Measurements from ENCODE around the gene RASA4.
"Not testable (repeated sequence)": the region's sequence is repeated elsewhere in the genome, so short reads cannot be mapped to it uniquely, and the experiment has no call there.

RASA4 gene

DNA sequence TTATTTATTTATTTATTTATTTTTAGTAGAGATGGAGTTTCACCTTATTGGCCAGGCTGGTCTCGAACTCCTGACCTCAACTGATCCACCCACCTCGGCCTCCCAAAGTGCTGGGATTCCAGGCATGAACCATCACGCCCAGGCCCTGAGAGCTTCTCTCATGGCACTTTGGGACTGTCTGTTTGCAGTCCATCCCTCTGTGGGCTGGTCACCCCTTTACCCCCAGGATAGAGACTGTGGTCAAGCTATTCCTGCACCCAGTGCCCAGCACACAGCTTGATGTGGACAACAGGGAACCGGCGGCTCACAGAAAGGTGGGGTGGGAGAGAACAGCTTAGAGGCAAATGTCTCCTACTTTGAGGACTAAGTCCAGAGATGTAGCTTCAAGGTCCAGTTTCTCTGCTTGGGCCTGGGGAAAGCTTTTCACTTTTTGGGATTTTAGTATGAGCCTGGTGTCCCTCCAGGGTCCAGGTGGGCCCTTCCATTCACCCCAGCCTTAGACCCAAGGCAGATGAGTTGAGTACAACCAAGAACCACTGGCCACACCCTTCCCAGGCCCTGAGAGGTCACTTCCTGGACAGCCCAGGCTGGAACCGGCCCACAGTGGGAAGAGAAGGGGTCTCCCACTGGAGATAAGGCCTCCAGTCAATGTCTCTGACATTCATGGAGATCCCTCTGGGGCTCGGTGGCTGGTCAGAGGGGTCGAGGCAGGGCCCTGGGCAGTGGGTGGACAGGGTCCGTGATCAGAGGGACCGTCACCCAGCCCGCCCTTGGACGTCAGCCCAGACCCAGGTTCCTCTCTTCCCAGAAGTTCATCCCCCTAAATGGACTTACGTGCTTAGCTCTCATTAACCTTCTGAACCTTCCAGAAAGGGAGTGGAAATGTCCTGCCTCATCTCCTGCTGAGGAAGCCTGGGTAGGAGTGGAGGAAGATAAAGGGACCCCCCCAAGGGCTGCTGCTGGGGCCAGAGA lies 88.4 kb downstream of the RASA4 start:
- H3K27me3 ChIP-seq (ENCODE audit: control insufficient read depth, insufficient read depth, low read length); H3K9ac ChIP-seq (ENCODE audit: low read length); H3K4me3 ChIP-seq (ENCODE audit: low read length); H3K36me3 ChIP-seq (ENCODE audit: control insufficient read depth, insufficient read depth, low read length); H3K4me1 ChIP-seq (ENCODE audit: control insufficient read depth, insufficient read depth, low read length); H3K9me3 ChIP-seq (ENCODE audit: control insufficient read depth, low read length): not testable (repeated sequence)

DNA sequence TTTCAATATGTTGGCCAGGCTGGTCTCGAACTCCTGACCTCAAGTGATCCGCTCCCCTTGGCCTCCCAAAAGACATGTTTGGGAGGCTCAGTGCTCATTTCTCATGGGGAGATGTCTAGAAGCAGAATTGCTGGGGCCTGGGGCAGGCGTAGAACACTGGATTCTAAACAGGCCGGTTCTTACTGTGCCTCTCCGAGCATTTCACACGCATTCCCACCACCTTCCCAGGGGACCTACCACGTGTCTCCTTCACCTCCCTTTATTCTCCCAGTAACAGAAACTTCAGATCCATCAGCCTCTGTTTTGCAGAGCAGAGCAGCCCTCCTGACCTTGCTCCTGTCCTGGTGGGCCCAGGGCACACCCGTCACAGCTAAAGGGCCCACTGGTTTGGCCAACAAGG lies 89.4 kb downstream of the RASA4 start:
- not testable (repeated sequence) for H3K27me3 ChIP-seq (ENCODE audit: control insufficient read depth, insufficient read depth, low read length); H3K4me1 ChIP-seq (ENCODE audit: control insufficient read depth, insufficient read depth, low read length); H3K36me3 ChIP-seq (ENCODE audit: control insufficient read depth, insufficient read depth, low read length)

GRCh38 chr7:102524803-102525202 lies 91.8 kb downstream of the RASA4 start:
- H3K36me3 ChIP-seq (ENCODE audit: control insufficient read depth, insufficient read depth, low read length); H3K9ac ChIP-seq (ENCODE audit: low read length); H3K9me3 ChIP-seq (ENCODE audit: control insufficient read depth, low read length); H3K27me3 ChIP-seq (ENCODE audit: control insufficient read depth, insufficient read depth, low read length); H3K4me1 ChIP-seq (ENCODE audit: control insufficient read depth, insufficient read depth, low read length); H3K4me3 ChIP-seq (ENCODE audit: low read length): not testable (repeated sequence)

More for the DNA sequence above, 89.4 kb downstream of the RASA4 start:
- H3K9me3 ChIP-seq (ENCODE audit: control insufficient read depth, low read length); H3K4me3 ChIP-seq (ENCODE audit: low read length); H3K9ac ChIP-seq (ENCODE audit: low read length): not testable (repeated sequence)
